A549 (cell line): ENCODE measurements around the gene PUS3. TPM values are rescaled to one million over a fixed set of nuclear protein-coding genes. Genes with fewer than 3 reads are reported as not detected.

Experiments
- ATAC-seq, 2 experiments: fragments of 200-7000 bp in 1 of 2; fragments of >200 bp in 1 of 2; cut with Nextera tagmentation in 1 of 2; cut with Tn5 transposase in 1 of 2; 3 replicates each; pipeline versions ENCODE4 v1.8.0 to v1.9.1; 2018 to 2020; ENCODE audit warnings: mild to moderate bottlenecking in 1 of 2, moderate library complexity in 1 of 2
- CTCF ChIA-PET: fragments of 300-600 bp; sonication (Branson Sonifier 250); formaldehyde crosslinking; extraction: SDS; loops from one replicate; lab custom pipeline; 2021; ENCODE audit warnings: antibody characterized with exemption, inconsistent platforms; lab: Yijun Ruan, JAX
- POLR2A ChIA-PET: fragments of 350-600 bp; formaldehyde crosslinking; extraction: SDS; loops from one replicate; lab custom pipeline; 2021; ENCODE audit warnings: antibody characterized with exemption, inconsistent platforms; lab: Yijun Ruan, JAX
- DNase-seq, 2 experiments: peaks; one replicate each; pipeline versions ENCODE4 v3.0.0 to v3.0.0-alpha.2; 2011 to 2016; ENCODE audit warnings: low read depth in 1 of 2, low spot score in 1 of 2
- FAIRE-seq: peaks from 2 replicates; lab custom pipeline; 2011; peaks lifted over from hg19 to GRCh38; lab: Jason Lieb, UNC
- H3K27ac ChIP-seq, 2 experiments: fragments of >200 bp; sonication (Bioruptor Twin); formaldehyde crosslinking; 3 replicates each; pipeline ENCODE4 v1.5.1; 2016 to 2017
- H3K4me1 ChIP-seq: fragments of >200 bp; sonication (Bioruptor Twin); formaldehyde crosslinking; 3 replicates; pipeline ENCODE4 v1.6.1; 2016
- H3K4me2 ChIP-seq: fragments of >200 bp; sonication (Bioruptor Twin); formaldehyde crosslinking; 3 replicates; pipeline ENCODE4 v1.6.1; 2016
- H3K4me3 ChIP-seq: fragments of >200 bp; sonication (Bioruptor Twin); formaldehyde crosslinking; 3 replicates; pipeline ENCODE4 v1.5.1; 2016
- H3K9me3 ChIP-seq: fragments of >200 bp; sonication (Bioruptor Twin); formaldehyde crosslinking; 3 replicates; pipeline ENCODE4 v1.6.1; 2016
- CEBPB ChIP-seq, 2 experiments: fragments of >200 bp in 1 of 2; sonication (Bioruptor Twin) in 1 of 2; formaldehyde crosslinking in 1 of 2; IDR thresholded peaks; 2 replicates each; pipeline ENCODE4 v1.6.1; 2012 to 2016
- CTCF ChIP-seq: fragments of >200 bp; sonication (Bioruptor Twin); formaldehyde crosslinking; IDR thresholded peaks from 3 replicates; pipeline ENCODE4 v1.5.1; 2016
- EHF ChIP-seq: fragments of 250-450 bp; sonication (Bioruptor Pico); IDR thresholded peaks from 2 replicates; pipeline ENCODE4 v1.5.0; 2020; ENCODE audit warnings: mild to moderate bottlenecking
- EHMT2 ChIP-seq: fragments of 200-600 bp; sonication (generic); IDR thresholded peaks from 2 replicates; pipeline ENCODE4 v1.6.1; 2016; ENCODE audit warnings: antibody characterized with exemption, low read depth, mild to moderate bottlenecking, moderate library complexity
- GATA3 ChIP-seq: IDR thresholded peaks from 2 replicates; pipeline ENCODE4 v1.6.1; 2012; ENCODE audit warnings: borderline replicate concordance
- HEYL ChIP-seq: fragments of 250-450 bp; sonication (Bioruptor Pico); IDR thresholded peaks from 2 replicates; pipeline ENCODE4 v1.8.0; 2021; ENCODE audit warnings: mild to moderate bottlenecking, moderate library complexity
- HOXB5 ChIP-seq: fragments of 250-450 bp; sonication (Bioruptor Pico); IDR thresholded peaks from 2 replicates; pipeline ENCODE4 v1.5.0; 2020; ENCODE audit warnings: mild to moderate bottlenecking, moderate library complexity
- JUN ChIP-seq, 2 experiments: fragments of >200 bp; sonication (Bioruptor Twin); formaldehyde crosslinking; IDR thresholded peaks; 2 replicates in 1 of 2; 3 replicates in 1 of 2; pipeline ENCODE4 v1.6.1; 2016 to 2017
- MAZ ChIP-seq: fragments of 150-350 bp; IDR thresholded peaks from 2 replicates; pipeline ENCODE4 v1.6.1; 2014; ENCODE audit warnings: antibody characterized with exemption, low read depth, low read length, borderline replicate concordance
- MYC ChIP-seq: IDR thresholded peaks from 2 replicates; pipeline ENCODE4 v1.6.1; 2012; ENCODE audit warnings: mild to moderate bottlenecking, inconsistent platforms, low read length, improper control_type of control experiment, borderline replicate concordance
- NFE2L2 ChIP-seq: fragments of 150-350 bp; conservative IDR thresholded peaks from 2 replicates; pipeline ENCODE4 v1.6.1; 2014; ENCODE audit warnings: low read length
- NPAS2 ChIP-seq: fragments of 250-450 bp; sonication (Bioruptor Pico); IDR thresholded peaks from 2 replicates; pipeline ENCODE4 v1.8.0; 2022; ENCODE audit warnings: mild to moderate bottlenecking, moderate library complexity, borderline replicate concordance
- PBX3 ChIP-seq: IDR thresholded peaks from 2 replicates; pipeline ENCODE4 v1.6.1; 2012
- PHF8 ChIP-seq: fragments of 200-600 bp; sonication (generic); IDR thresholded peaks from 2 replicates; pipeline ENCODE4 v1.6.1; 2016; ENCODE audit warnings: low read depth, mild to moderate bottlenecking, antibody characterized with exemption, moderate library complexity, borderline replicate concordance
- POLR2A ChIP-seq: IDR thresholded peaks from 2 replicates; pipeline ENCODE4 v1.6.1; 2012; ENCODE audit warnings: mild to moderate bottlenecking, low read length
- RARB ChIP-seq: fragments of 250-450 bp; sonication (Bioruptor Pico); IDR thresholded peaks from 2 replicates; pipeline ENCODE4 v1.8.0; 2021; ENCODE audit warnings: mild to moderate bottlenecking, moderate library complexity
- REST ChIP-seq: fragments of 200-600 bp; sonication (generic); IDR thresholded peaks from 2 replicates; pipeline ENCODE4 v1.6.1; 2016; ENCODE audit warnings: antibody characterized with exemption, mild to moderate bottlenecking, moderate library complexity
- RFX5 ChIP-seq: fragments of 450-650 bp; IDR thresholded peaks from 2 replicates; pipeline ENCODE4 v1.7.1; 2014; ENCODE audit warnings: antibody characterized with exemption, mild to moderate bottlenecking, moderate library complexity
- RNF2 ChIP-seq: fragments of 200-600 bp; sonication (generic); IDR thresholded peaks from 2 replicates; pipeline ENCODE4 v1.6.1; 2016; ENCODE audit warnings: low read depth, mild to moderate bottlenecking, antibody characterized with exemption, moderate library complexity, borderline replicate concordance
- WGBS: methylation state at CpG from one replicate; pipeline ENCODE4 v1.1.6; 2017; ENCODE audit errors: missing lambda C conversion rate; 5-methylcytosine and 5-hydroxymethylcytosine counted together
- polyA minus RNA-seq: library from RNA; depleted of rRNA, polyadenylated mRNA; stranded (reverse); fragments of >200 nt; gene quantifications from 2 replicates; pipeline ENCODE4 v1.2.3, GENCODE V29; 2011; rRNA and poly(A)+ RNA removed
- polyA plus RNA-seq, 4 experiments: library from polyadenylated mRNA; depleted of rRNA in 3 of 4; stranded (reverse); fragments of >200 nt; fragmentation: RNase III in 1 of 4; extraction: RNeasy Plus Mini Kit Qiagen cat#74134 plus additional on column Dnase treatment in 1 of 4; gene quantifications; 2 replicates in 3 of 4; 3 replicates in 1 of 4; pipeline ENCODE4 v1.2.3, GENCODE V29; 2011 to 2017

The PUS3 gene
- polyA plus RNA-seq (2011; rRNA removed) (7.4 and 8.0 TPM in 2 replicates), polyA plus RNA-seq (2017; fragmentation: RNase III; extraction: RNeasy Plus Mini Kit Qiagen cat#74134 plus additional on column Dnase treatment) (5.0 to 8.8 TPM (median 8.2 TPM) in 3 replicates), polyA minus RNA-seq (4.0 and 4.3 TPM in 2 replicates)
- polyA plus RNA-seq (2012; cell fraction: cytosol; rRNA removed): 1.9 TPM in 2 replicates
- polyA plus RNA-seq (2012; cell fraction: nucleus; rRNA removed): 0.65 and 1.2 TPM in 2 replicates

GRCh38 chr11:125902927-125903710 lies at the start of gene PUS3:
Gene PUS3 (minus strand): TSS chr11:125903206. CDS start chr11:125896284, 6,922 bp downstream.
- FAIRE-seq: no peak
- peak; percentile 76 to 80 for DNase-seq
- H3K4me1 ChIP-seq: 0 out of 3 replicates have a peak, but pooled peaks cover 5% of the 10 kb centered on the region
- peak within 1 kb of the TSS; percentile 86 for H3K4me2 ChIP-seq
- H3K9me3 ChIP-seq: no peaks in the 10 kb centered on the region
- POLR2A ChIA-PET: interaction anchor here (0.6 to 1.4 kb wide), 5 partner anchors 15 to 309 kb away, joined by 3 to 21 read pairs (median 4); partner anchors contain the start of genes FAM118B and HYLS1
- CTCF ChIA-PET: interaction anchor here (0.9 to 2.5 kb wide), 3 partner anchors 19 to 213 kb away, joined by 3 to 5 read pairs (median 4); no protein-coding TSS in a partner anchor
- 4% methylated on average over 25 of the region's 31 CpGs for WGBS
- TF ChIP-seq EHMT2 (0 out of 2 replicates have a peak, but pooled peaks have one; percentile 60), REST (peak; percentile 88), HOXB5 (CRISPR knock-in tag) (no peak), POLR2A (peak; percentile 53), EHF (CRISPR knock-in tag) (no peak), RFX5 (no peak), JUN (IDR thresholded peaks at IDR 0.05) (peak in 1 of 2 experiments; percentile 38; a peak in 1 of 5 replicates)
- peak; percentile 95 to 97 for ATAC-seq
- peak within 1 kb of the TSS; percentile 78 to 81 for H3K27ac ChIP-seq
- peak within 1 kb of the TSS; percentile 88 for H3K4me3 ChIP-seq

- TF ChIP-seq CTCF: no peak
- TF ChIP-seq PHF8: no peak
- no peak for TF ChIP-seq RARB (CRISPR knock-in tag)
- no peak for TF ChIP-seq GATA3
- TF ChIP-seq NFE2L2: no peak
- TF ChIP-seq HEYL (CRISPR knock-in tag): no peak
- TF ChIP-seq CEBPB (IDR thresholded peaks at IDR 0.05): no peak
- no peak for TF ChIP-seq NPAS2 (CRISPR knock-in tag)
- TF ChIP-seq MAZ: no peak
- TF ChIP-seq PBX3: no peak
- no peak for TF ChIP-seq MYC
- TF ChIP-seq RNF2: no peak
- DNase-seq (no peak), ATAC-seq (no peak), FAIRE-seq (no peak)
- Histone ChIP-seq H3K4me2 (no peak overlapping the region), H3K4me3 (no peak overlapping the region), H3K27ac (no peak overlapping the region), H3K4me1 (no peaks in the 10 kb centered on the region), H3K9me3 (no peaks in the 10 kb centered on the region)
- 83% methylated on average over 2 of the region's 2 CpGs for WGBS
- ChIA-PET CTCF (interaction anchor here (1.4 kb wide), 1 partner anchor 11 kb away, joined by 3 read pairs; no protein-coding TSS in a partner anchor), POLR2A (no interaction called here)
Measured at GRCh38 chr11:125952559-125952958, 49.6 kb upstream of the PUS3 start.
